GM21381 (cell line): ENCODE data around the gene ZHX3.

ENCODE experiments used
- ATAC-seq: cut with Tn5 transposase; IDR thresholded peaks from one replicate; pipeline ENCODE4 v1.9.1; 2021; ENCODE audit warnings: mild to moderate bottlenecking, moderate library complexity; ENCODE audit not compliant: unreplicated experiment

Gene ZHX3

GRCh38 chr20:41300886-41301285, 16.6 kb downstream of the ZHX3 start:
- ATAC-seq: no peak

- no peak for ATAC-seq
Observed at GRCh38 chr20:41300383-41300782, 17.1 kb downstream of the ZHX3 start.

GRCh38 chr20:41299899-41300298, 17.6 kb downstream of the ZHX3 start:
- no peak for ATAC-seq

- ATAC-seq: no peak
Observed at GRCh38 chr20:41293269-41294037, 24.1 kb downstream of the ZHX3 start.

GRCh38 chr20:41290804-41291389, 26.6 kb downstream of the ZHX3 start:
- ATAC-seq: no peak

GRCh38 chr20:41287327-41287726, 30.2 kb downstream of the ZHX3 start:
- no peak for ATAC-seq

- no peak for ATAC-seq
Observed at GRCh38 chr20:41286240-41286851, 31.2 kb downstream of the ZHX3 start.

- ATAC-seq: no peak
Observed at GRCh38 chr20:41279546-41280225, 37.8 kb downstream of the ZHX3 start.

- no peak for ATAC-seq
Observed at GRCh38 chr20:41278936-41279335, 38.6 kb downstream of the ZHX3 start.

GRCh38 chr20:41277049-41277448, 40.5 kb downstream of the ZHX3 start:
- ATAC-seq: no peak

- no peak for ATAC-seq
Observed at GRCh38 chr20:41276317-41276751, 41.2 kb downstream of the ZHX3 start.

- no peak for ATAC-seq
Observed at GRCh38 chr20:41275301-41275731, 42.2 kb downstream of the ZHX3 start.

- ATAC-seq: no peak
Observed at GRCh38 chr20:41274152-41274551, 43.4 kb downstream of the ZHX3 start.

GRCh38 chr20:41273445-41273844, 44.1 kb downstream of the ZHX3 start:
- no peak for ATAC-seq

- no peak for ATAC-seq
Observed at GRCh38 chr20:41272339-41272738, 45.2 kb downstream of the ZHX3 start.

- no peak for ATAC-seq
Observed at GRCh38 chr20:41268917-41269652, 48.4 kb downstream of the ZHX3 start.

- ATAC-seq: no peak
Observed at GRCh38 chr20:41268402-41268801, 49.1 kb downstream of the ZHX3 start.

- ATAC-seq: no peak
Observed at GRCh38 chr20:41265938-41266337, 51.6 kb downstream of the ZHX3 start.

GRCh38 chr20:41264819-41265218, 52.7 kb downstream of the ZHX3 start:
- ATAC-seq: no peak

- no peak for ATAC-seq
Observed at GRCh38 chr20:41261790-41262717, 55.5 kb downstream of the ZHX3 start.
